ENCODE results near the gene CER1. TPM values are rescaled to one million over a fixed set of nuclear protein-coding genes. Genes with fewer than 3 reads are reported as not detected.

The CER1 gene
- total RNA-seq, 1 experiment from 2014 or later, result not detected

Other genes with a start within 250 kb of the CER1 start
- 7.0 and 9.3 TPM in 2 replicates for gene ZDHHC21, start 29.3 kb downstream of the CER1 start, total RNA-seq (2014; rRNA removed; shearing (Covaris generic))
- 0.02 TPM in 1 of 2 replicates, not detected in the other for gene FREM1, start 187.7 kb upstream of the CER1 start, total RNA-seq (2014; rRNA removed; shearing (Covaris generic))